BJ (cell line): ENCODE measurements around the gene DPEP1. TPM values are rescaled to one million over a fixed set of nuclear protein-coding genes. Genes with fewer than 3 reads are reported as not detected.

Experiments
- CTCF ChIA-PET: fragments of 350-600 bp; formaldehyde crosslinking; extraction: SDS; loops from one replicate; lab custom pipeline; 2021; ENCODE audit warnings: antibody characterized with exemption, inconsistent platforms; lab: Yijun Ruan, JAX
- POLR2A ChIA-PET: fragments of 300-600 bp; sonication (Branson Sonifier 250); formaldehyde crosslinking; extraction: SDS; loops from one replicate; lab custom pipeline; 2021; ENCODE audit warnings: antibody characterized with exemption; lab: Charles Lee
- DNase-seq: peaks from one replicate; pipeline ENCODE4 v3.0.0-alpha.2; 2011; ENCODE audit warnings: low read depth
- H3K27me3 ChIP-seq: 2 replicates; pipeline ENCODE4 v1.6.0; 2011; ENCODE audit warnings: low read length; ENCODE audit not compliant: control insufficient read depth, insufficient read depth
- H3K36me3 ChIP-seq: 2 replicates; pipeline ENCODE4 v1.5.1; 2011; ENCODE audit warnings: low read length; ENCODE audit not compliant: control insufficient read depth, insufficient read depth
- H3K4me3 ChIP-seq: 2 replicates; pipeline ENCODE4 v1.5.1; 2011; ENCODE audit warnings: low read depth, mild to moderate bottlenecking, control low read depth, low read length
- CTCF ChIP-seq: IDR thresholded peaks from 2 replicates; pipeline ENCODE4 v1.5.1; 2011; ENCODE audit warnings: low read depth, mild to moderate bottlenecking, control low read depth, inconsistent platforms, low read length, moderate library complexity; ENCODE audit not compliant: insufficient read depth
- polyA plus RNA-seq: library from polyadenylated mRNA; depleted of rRNA; stranded (reverse); fragments of >200 nt; gene quantifications from 2 replicates; pipeline ENCODE4 v1.2.3, GENCODE V29; 2011

Gene DPEP1
- polyA plus RNA-seq, 1 experiment, result not detected

GRCh38 chr16:89638455-89638854 lies 25.0 kb downstream of the DPEP1 start:
- Histone ChIP-seq H3K27me3 (no peaks in the 10 kb centered on the region; the same call in 1 of the 2 replicates), H3K4me3 (no peak overlapping the region), H3K36me3 (no peaks in the 10 kb centered on the region)
- CTCF ChIA-PET, result no interaction called here
- POLR2A ChIA-PET, result no interaction called here
- DNase-seq, result no peak
- TF ChIP-seq CTCF, result no peak

- no peaks in the 10 kb centered on the region for H3K36me3 ChIP-seq
- DNase-seq, result no peak
- no peaks in the 10 kb centered on the region; the same call in 1 of the 2 replicates for H3K27me3 ChIP-seq
- no peak overlapping the region for H3K4me3 ChIP-seq
- CTCF ChIA-PET, result interaction anchor here (2.2 to 4.5 kb wide), 3 partner anchors 24 to 63 kb away, joined by 5 to 35 read pairs (median 35); partner anchors contain the start of genes CPNE7 and DPEP1
- POLR2A ChIA-PET, result no interaction called here
- TF ChIP-seq CTCF, result no peak
Observed at GRCh38 chr16:89639385-89639784, 25.9 kb downstream of the DPEP1 start.

GRCh38 chr16:89641458-89642119 lies 28.1 kb downstream of the DPEP1 start:
- no peak for DNase-seq
- ChIA-PET CTCF (interaction anchor here (0.6 to 4.5 kb wide), 21 partner anchors 9 to 219 kb away, joined by 3 to 35 read pairs (median 4); partner anchors contain the start of genes CHMP1A, CPNE7, DPEP1 and SPATA33), POLR2A (no interaction called here)
- no peak overlapping the region for H3K4me3 ChIP-seq
- no peaks in the 10 kb centered on the region for H3K27me3 ChIP-seq
- TF ChIP-seq CTCF, result no peak
- peaks cover 8% of the 10 kb centered on the region for H3K36me3 ChIP-seq

- TF ChIP-seq CTCF, result no peak
- ChIA-PET CTCF (interaction anchor here (1.1 to 4.5 kb wide), 8 partner anchors 10 to 132 kb away, joined by 3 to 35 read pairs (median 9); partner anchors contain the start of genes CHMP1A, CPNE7, DPEP1 and SPATA33), POLR2A (no interaction called here)
- peaks cover 13% of the 10 kb centered on the region for H3K36me3 ChIP-seq
- H3K4me3 ChIP-seq, result no peak overlapping the region
- H3K27me3 ChIP-seq, result no peaks in the 10 kb centered on the region
- DNase-seq, result no peak
Observed at GRCh38 chr16:89642574-89642973, 29.1 kb downstream of the DPEP1 start.

GRCh38 chr16:89643769-89644300 lies 30.4 kb downstream of the DPEP1 start:
- CTCF ChIA-PET, result interaction anchor here (0.8 to 4.5 kb wide), 5 partner anchors 12 to 70 kb away, joined by 3 to 35 read pairs (median 6); partner anchors contain the start of gene CPNE7
- no peak for DNase-seq
- H3K4me3 ChIP-seq, result no peak overlapping the region
- no peaks in the 10 kb centered on the region for H3K27me3 ChIP-seq
- H3K36me3 ChIP-seq, result peaks cover 15% of the 10 kb centered on the region
- POLR2A ChIA-PET, result no interaction called here
- no peak for TF ChIP-seq CTCF
